ENCODE results near the gene MAST1.
A peak's percentile ranks its signal among the peaks of the same experiment; 100 is the strongest.

Gene MAST1

DNA sequence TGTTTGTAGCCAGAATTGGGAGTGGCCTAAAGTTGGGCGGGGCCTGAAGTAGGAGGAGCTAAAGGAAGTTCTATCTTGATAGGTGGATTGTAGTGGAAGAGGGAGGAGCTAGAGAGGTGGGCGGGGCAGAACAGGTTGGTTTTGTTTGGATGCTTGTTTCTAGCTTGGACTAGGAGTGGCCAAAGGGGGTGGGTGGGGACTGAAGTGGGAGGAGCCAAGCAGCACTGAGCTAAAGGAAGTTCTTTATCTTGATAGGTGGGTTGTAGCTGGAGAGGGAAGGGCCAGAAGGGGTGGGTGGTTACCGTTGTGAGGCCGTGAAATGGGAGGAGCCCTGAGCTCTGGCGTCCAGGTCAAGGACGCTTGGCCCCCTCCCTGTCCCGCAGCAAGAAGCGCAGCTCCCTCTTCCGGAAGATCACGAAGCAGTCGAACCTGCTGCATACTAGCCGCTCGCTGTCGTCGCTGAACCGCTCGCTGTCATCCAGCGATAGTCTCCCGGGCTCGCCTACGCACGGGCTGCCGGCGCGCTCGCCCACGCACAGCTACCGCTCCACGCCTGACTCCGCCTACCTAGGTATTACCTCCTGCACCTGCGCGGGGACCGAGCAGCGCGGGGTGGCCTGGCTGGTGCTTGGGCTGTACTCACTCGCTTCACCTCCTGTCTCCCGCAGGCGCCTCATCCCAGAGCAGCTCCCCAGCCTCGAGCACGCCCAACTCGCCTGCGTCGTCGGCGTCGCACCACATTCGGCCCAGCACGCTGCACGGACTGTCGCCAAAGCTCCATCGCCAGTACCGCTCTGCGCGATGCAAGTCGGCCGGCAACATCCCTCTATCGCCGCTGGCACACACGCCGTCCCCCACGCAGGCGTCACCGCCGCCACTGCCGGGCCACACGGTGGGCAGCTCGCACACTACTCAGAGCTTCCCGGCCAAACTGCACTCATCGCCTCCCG lies 34.9 kb downstream of the MAST1 start:
- H3K4me3 ChIP-seq (ENCODE audit: low read length) = peak overlapping the region; percentile 14
- peaks cover 5% of the 10 kb centered on the region for H3K36me3 ChIP-seq (ENCODE audit: control insufficient read depth, insufficient read depth, low read length)
- H3K4me1 ChIP-seq (ENCODE audit: control insufficient read depth, insufficient read depth, low read length) = no peaks in the 10 kb centered on the region
- no peak overlapping the region for H3K9ac ChIP-seq (ENCODE audit: low read length)
- H3K27ac ChIP-seq (ENCODE audit: low read depth, low read length) = no peak overlapping the region
- no peaks in the 10 kb centered on the region for H3K27me3 ChIP-seq (ENCODE audit: control insufficient read depth, insufficient read depth, low read length)

DNA sequence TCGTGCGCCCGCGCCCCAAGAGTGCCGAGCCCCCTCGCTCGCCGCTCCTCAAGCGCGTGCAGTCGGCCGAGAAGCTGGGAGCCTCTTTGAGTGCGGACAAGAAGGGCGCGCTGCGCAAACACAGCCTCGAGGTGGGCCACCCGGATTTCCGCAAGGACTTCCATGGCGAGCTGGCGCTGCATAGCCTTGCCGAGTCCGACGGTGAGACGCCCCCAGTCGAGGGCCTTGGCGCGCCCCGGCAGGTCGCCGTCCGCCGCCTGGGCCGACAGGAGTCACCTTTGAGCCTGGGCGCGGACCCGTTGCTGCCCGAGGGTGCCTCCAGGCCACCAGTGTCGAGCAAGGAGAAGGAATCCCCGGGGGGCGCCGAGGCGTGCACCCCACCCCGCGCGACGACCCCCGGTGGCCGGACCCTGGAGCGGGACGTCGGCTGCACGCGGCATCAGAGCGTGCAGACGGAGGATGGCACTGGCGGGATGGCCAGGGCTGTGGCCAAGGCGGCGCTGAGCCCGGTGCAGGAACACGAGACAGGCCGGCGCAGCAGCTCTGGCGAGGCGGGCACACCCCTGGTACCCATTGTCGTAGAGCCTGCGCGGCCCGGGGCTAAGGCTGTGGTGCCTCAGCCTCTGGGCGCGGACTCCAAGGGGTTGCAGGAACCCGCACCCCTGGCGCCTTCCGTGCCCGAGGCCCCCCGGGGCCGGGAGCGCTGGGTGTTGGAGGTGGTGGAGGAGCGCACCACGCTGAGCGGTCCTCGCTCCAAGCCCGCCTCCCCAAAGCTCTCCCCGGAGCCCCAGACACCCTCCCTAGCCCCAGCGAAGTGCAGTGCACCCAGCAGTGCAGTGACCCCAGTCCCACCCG lies 35.8 kb downstream of the MAST1 start:
- Histone ChIP-seq H3K4me3 (ENCODE audit: low read length) (no peak overlapping the region), H3K36me3 (ENCODE audit: control insufficient read depth, insufficient read depth, low read length) (peaks cover 9% of the 10 kb centered on the region), H3K27ac (ENCODE audit: low read depth, low read length) (no peak overlapping the region), H3K27me3 (ENCODE audit: control insufficient read depth, insufficient read depth, low read length) (no peaks in the 10 kb centered on the region), H3K9ac (ENCODE audit: low read length) (no peak overlapping the region), H3K4me1 (ENCODE audit: control insufficient read depth, insufficient read depth, low read length) (no peaks in the 10 kb centered on the region)

- Histone ChIP-seq H3K4me3 (ENCODE audit: low read length) (no peak overlapping the region), H3K9ac (ENCODE audit: low read length) (no peak overlapping the region), H3K36me3 (ENCODE audit: control insufficient read depth, insufficient read depth, low read length) (peaks cover 9% of the 10 kb centered on the region)
Measured at GRCh38 chr19:12875086-12875485, 36.8 kb downstream of the MAST1 start.

GRCh38 chr19:12880551-12881171 lies 42.3 kb downstream of the MAST1 start:
- H3K4me3 ChIP-seq (ENCODE audit: low read length) = peak overlapping the region; percentile 84
- peak overlapping the region; percentile 19 for H3K9ac ChIP-seq (ENCODE audit: low read length)
- peaks cover 4% of the 10 kb centered on the region for H3K4me1 ChIP-seq (ENCODE audit: control insufficient read depth, insufficient read depth, low read length)
- H3K36me3 ChIP-seq (ENCODE audit: control insufficient read depth, insufficient read depth, low read length) = peaks cover 9% of the 10 kb centered on the region
- no peaks in the 10 kb centered on the region for H3K27me3 ChIP-seq (ENCODE audit: control insufficient read depth, insufficient read depth, low read length)
- peak overlapping the region; percentile 86 for H3K27ac ChIP-seq (ENCODE audit: low read depth, low read length)

More at GRCh38 chr19:12875086-12875485, 36.8 kb downstream of the MAST1 start:
- Histone ChIP-seq H3K4me1 (ENCODE audit: control insufficient read depth, insufficient read depth, low read length) (no peaks in the 10 kb centered on the region), H3K27me3 (ENCODE audit: control insufficient read depth, insufficient read depth, low read length) (no peaks in the 10 kb centered on the region), H3K27ac (ENCODE audit: low read depth, low read length) (no peak overlapping the region)

GRCh38 chr19:12881172-12881808 lies 43.0 kb downstream of the MAST1 start, which contains the start of gene DNASE2:
TSS of gene DNASE2 (minus strand) at chr19:12881449. CDS start at chr19:12881375, 74 bp downstream.
- Histone ChIP-seq H3K27me3 (ENCODE audit: control insufficient read depth, insufficient read depth, low read length) (no peaks in the 10 kb centered on the region), H3K4me1 (ENCODE audit: control insufficient read depth, insufficient read depth, low read length) (peaks cover 4% of the 10 kb centered on the region), H3K27ac (ENCODE audit: low read depth, low read length) (peak within 1 kb of the TSS; percentile 86), H3K36me3 (ENCODE audit: control insufficient read depth, insufficient read depth, low read length) (peaks cover 6% of the 10 kb centered on the region), H3K9ac (ENCODE audit: low read length) (peak within 1 kb of the TSS; percentile 19), H3K4me3 (ENCODE audit: low read length) (peak within 1 kb of the TSS; percentile 84)

DNA sequence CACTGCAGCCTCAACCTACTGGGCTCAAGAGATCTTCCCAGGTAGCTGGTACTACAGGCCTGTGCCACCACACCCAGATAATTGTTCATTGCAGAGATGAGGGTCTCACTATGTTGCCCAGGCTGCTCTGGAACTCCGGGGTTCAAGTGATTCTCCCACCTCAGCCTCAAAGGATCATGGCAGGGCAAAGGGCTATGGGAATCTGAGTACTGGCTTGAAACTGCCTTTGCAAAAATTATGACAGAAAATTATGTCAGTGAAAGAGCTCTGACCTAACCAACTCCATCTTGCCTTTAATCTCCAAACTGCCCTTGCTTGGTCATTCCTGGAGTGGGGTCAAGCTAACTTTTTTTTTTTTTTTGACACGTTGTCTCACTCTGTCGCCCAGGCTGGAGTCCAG lies 44.3 kb downstream of the MAST1 start:
- no peak overlapping the region for H3K27ac ChIP-seq (ENCODE audit: low read depth, low read length)
- H3K27me3 ChIP-seq (ENCODE audit: control insufficient read depth, insufficient read depth, low read length) = no peaks in the 10 kb centered on the region
- H3K9ac ChIP-seq (ENCODE audit: low read length) = no peak overlapping the region
- H3K4me3 ChIP-seq (ENCODE audit: low read length) = no peak overlapping the region
- peaks cover 6% of the 10 kb centered on the region for H3K36me3 ChIP-seq (ENCODE audit: control insufficient read depth, insufficient read depth, low read length)
- peaks cover 4% of the 10 kb centered on the region for H3K4me1 ChIP-seq (ENCODE audit: control insufficient read depth, insufficient read depth, low read length)

DNA sequence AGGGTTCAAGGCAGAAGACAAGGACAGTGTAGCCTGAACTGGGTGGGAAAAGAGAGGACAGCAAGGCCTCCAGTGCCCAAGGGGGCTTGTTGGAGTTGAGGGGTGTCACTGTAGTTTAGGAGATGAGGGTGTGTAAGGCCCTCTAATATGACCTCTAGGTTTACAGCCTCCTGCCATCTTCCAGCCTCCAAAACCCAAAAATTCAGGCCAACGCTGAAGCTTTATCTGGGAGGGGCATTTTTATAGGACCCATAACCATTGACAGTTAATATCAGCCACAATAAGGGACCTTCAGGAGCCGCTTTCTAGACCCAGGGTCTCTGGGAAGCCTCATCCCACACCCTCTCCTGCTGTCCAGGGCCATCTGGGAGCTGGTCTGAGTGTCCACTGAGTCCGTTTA lies 45.9 kb downstream of the MAST1 start:
- no peak overlapping the region for H3K27ac ChIP-seq (ENCODE audit: low read depth, low read length)
- no peak overlapping the region for H3K4me3 ChIP-seq (ENCODE audit: low read length)
- H3K27me3 ChIP-seq (ENCODE audit: control insufficient read depth, insufficient read depth, low read length) = no peaks in the 10 kb centered on the region
- no peak overlapping the region for H3K9ac ChIP-seq (ENCODE audit: low read length)
- H3K36me3 ChIP-seq (ENCODE audit: control insufficient read depth, insufficient read depth, low read length) = no peaks in the 10 kb centered on the region
- H3K4me1 ChIP-seq (ENCODE audit: control insufficient read depth, insufficient read depth, low read length) = peaks cover 4% of the 10 kb centered on the region

- Histone ChIP-seq H3K27ac (ENCODE audit: low read depth, low read length) (no peak overlapping the region), H3K4me3 (ENCODE audit: low read length) (peak overlapping the region; percentile 59), H3K9ac (ENCODE audit: low read length) (no peak overlapping the region), H3K27me3 (ENCODE audit: control insufficient read depth, insufficient read depth, low read length) (no peaks in the 10 kb centered on the region), H3K4me1 (ENCODE audit: control insufficient read depth, insufficient read depth, low read length) (peaks cover 4% of the 10 kb centered on the region), H3K36me3 (ENCODE audit: control insufficient read depth, insufficient read depth, low read length) (no peaks in the 10 kb centered on the region)
Measured at GRCh38 chr19:12884627-12884925, 46.3 kb downstream of the MAST1 start.

DNA sequence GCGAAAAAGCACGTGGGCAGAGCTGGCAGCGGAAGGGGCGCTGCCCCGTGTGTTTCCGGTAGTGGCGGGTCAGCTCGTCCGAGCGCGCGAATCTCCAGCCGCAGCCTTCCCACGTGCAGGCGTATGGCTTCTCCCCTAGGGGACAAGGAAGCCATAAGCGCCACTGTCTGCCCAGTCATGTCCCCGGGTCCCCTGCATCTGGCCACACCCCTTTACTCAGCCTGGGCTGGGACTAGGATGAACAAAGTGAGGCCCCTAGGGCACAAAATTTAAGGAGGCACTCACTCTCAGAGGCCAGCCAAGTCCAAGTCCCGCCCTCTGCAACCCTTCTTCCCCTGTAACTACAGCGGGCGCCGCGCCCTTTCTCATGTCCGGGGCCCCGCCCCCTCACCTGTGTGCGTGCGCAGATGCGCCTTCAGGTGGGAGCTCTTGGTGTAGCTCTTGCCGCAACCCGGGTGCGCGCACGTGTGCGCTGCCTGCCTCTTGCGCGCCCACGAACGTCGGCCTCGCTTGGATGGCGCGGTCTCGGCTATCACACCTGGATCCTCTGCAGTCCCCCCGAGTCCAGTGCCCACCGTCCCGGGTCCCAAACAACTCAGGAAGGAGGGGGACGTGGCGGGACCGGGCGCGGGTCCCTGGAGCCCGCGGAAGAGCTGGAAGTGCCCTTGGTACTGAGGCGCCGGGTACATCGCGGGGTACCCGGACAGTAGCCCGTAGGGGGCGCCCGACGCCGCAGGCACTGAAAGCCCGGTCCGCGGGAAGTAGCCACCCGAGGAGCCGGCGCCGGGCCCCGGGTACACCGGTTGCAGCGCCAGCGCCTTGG lies 46.8 kb downstream of the MAST1 start:
- Histone ChIP-seq H3K4me3 (ENCODE audit: low read length) (peak overlapping the region; percentile 59), H3K36me3 (ENCODE audit: control insufficient read depth, insufficient read depth, low read length) (no peaks in the 10 kb centered on the region), H3K27ac (ENCODE audit: low read depth, low read length) (no peak overlapping the region), H3K9ac (ENCODE audit: low read length) (no peak overlapping the region), H3K4me1 (ENCODE audit: control insufficient read depth, insufficient read depth, low read length) (peaks cover 4% of the 10 kb centered on the region), H3K27me3 (ENCODE audit: control insufficient read depth, insufficient read depth, low read length) (no peaks in the 10 kb centered on the region)

- Histone ChIP-seq H3K9ac (ENCODE audit: low read length) (no peak overlapping the region), H3K36me3 (ENCODE audit: control insufficient read depth, insufficient read depth, low read length) (no peaks in the 10 kb centered on the region), H3K27me3 (ENCODE audit: control insufficient read depth, insufficient read depth, low read length) (no peaks in the 10 kb centered on the region), H3K27ac (ENCODE audit: low read depth, low read length) (no peak overlapping the region), H3K4me3 (ENCODE audit: low read length) (peak overlapping the region; percentile 45), H3K4me1 (ENCODE audit: control insufficient read depth, insufficient read depth, low read length) (peaks cover 5% of the 10 kb centered on the region)
Measured at GRCh38 chr19:12885749-12886650, 47.7 kb downstream of the MAST1 start.

- no peaks in the 10 kb centered on the region for H3K36me3 ChIP-seq (ENCODE audit: control insufficient read depth, insufficient read depth, low read length)
- H3K9ac ChIP-seq (ENCODE audit: low read length) = no peak overlapping the region
- H3K27ac ChIP-seq (ENCODE audit: low read depth, low read length) = no peak overlapping the region
- no peak overlapping the region for H3K4me3 ChIP-seq (ENCODE audit: low read length)
- no peaks in the 10 kb centered on the region for H3K27me3 ChIP-seq (ENCODE audit: control insufficient read depth, insufficient read depth, low read length)
- peaks cover 7% of the 10 kb centered on the region for H3K4me1 ChIP-seq (ENCODE audit: control insufficient read depth, insufficient read depth, low read length)
Measured at GRCh38 chr19:12886651-12886968, 48.3 kb downstream of the MAST1 start.
